ENCODE results near the gene ZNF577.

ZNF577 gene

DNA sequence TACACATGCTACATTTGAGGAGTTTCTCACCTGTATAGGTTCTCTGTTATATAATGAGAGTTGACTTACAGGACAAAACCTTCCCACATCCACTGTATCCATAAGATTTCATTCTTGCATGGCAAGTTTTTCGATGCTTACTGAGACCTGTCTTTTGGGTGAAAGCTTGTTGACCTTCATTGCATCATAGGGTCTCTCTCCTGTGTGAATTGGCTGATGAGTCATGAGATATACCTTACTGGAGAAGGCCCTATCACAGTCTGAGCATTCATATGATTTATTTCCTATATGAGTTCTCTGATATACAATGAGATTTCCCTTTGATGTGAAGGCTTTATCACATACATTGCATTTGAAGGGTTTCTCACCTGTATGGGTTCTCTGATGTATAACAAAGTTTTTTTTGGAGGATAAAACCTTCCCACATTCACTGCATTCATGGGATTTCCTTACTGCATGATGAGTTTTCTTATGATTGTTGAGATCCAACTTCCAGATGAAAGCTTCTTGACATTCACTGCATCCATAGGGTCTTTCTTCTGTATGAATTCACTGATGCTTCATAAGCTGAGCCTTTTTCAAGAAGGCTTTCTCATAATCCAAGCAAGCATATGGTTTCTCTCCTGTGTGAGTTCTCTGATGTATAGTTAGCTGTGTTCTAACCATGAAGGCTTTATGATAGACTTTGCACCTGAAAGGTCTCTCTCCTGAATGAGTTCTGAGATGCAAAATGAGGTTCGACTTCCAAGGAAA is 25.7 kb downstream of the ZNF577 start:
- Histone ChIP-seq H3K27ac (no peak overlapping the region), H3K9me3 (peaks cover 99% of the 10 kb centered on the region), H3K4me3 (peak overlapping the region; percentile 19; the same call in 1 of the 2 replicates), H3K36me3 (peaks cover 80% of the 10 kb centered on the region), H3K4me2 (no peak overlapping the region), H3K27me3 (no peaks in the 10 kb centered on the region), H4K20me1 (no peaks in the 10 kb centered on the region), H3K9ac (no peak overlapping the region), H3K4me1 (no peaks in the 10 kb centered on the region)
- no peak for TF ChIP-seq Cebpa-rat (IDR thresholded peaks at IDR 0.05)

GRCh38 chr19:51837145-51837544 is 50.6 kb downstream of the ZNF577 start:
- Histone ChIP-seq H4K20me1 (no peaks in the 10 kb centered on the region), H3K9me3 (peaks cover 55% of the 10 kb centered on the region), H3K4me3 (no peak overlapping the region), H3K27ac (no peak overlapping the region), H3K27me3 (no peaks in the 10 kb centered on the region), H3K4me1 (no peaks in the 10 kb centered on the region), H3K4me2 (no peak overlapping the region), H3K36me3 (peaks cover 43% of the 10 kb centered on the region), H3K9ac (no peak overlapping the region)
- no peak for TF ChIP-seq Cebpa-rat (IDR thresholded peaks at IDR 0.05)

- no peak overlapping the region for H3K9ac ChIP-seq
- no peaks in the 10 kb centered on the region for H4K20me1 ChIP-seq
- peaks cover 65% of the 10 kb centered on the region for H3K9me3 ChIP-seq
- peaks cover 3% of the 10 kb centered on the region for H3K4me1 ChIP-seq
- no peak for TF ChIP-seq Cebpa-rat (IDR thresholded peaks at IDR 0.05)
- H3K4me3 ChIP-seq = no peak overlapping the region
- H3K36me3 ChIP-seq = peaks cover 12% of the 10 kb centered on the region; the same call in 1 of the 2 replicates
- H3K4me2 ChIP-seq = no peak overlapping the region
- H3K27me3 ChIP-seq = no peaks in the 10 kb centered on the region
- H3K27ac ChIP-seq = no peak overlapping the region
These were observed 57.5 kb downstream of the ZNF577 start for GRCh38 chr19:51830274-51830673.

- Histone ChIP-seq H3K27me3 (no peaks in the 10 kb centered on the region), H3K4me2 (peak overlapping the region; percentile 56), H4K20me1 (no peaks in the 10 kb centered on the region), H3K4me3 (no peak overlapping the region), H3K9me3 (peaks cover 75% of the 10 kb centered on the region), H3K9ac (no peak overlapping the region), H3K36me3 (peaks cover 24% of the 10 kb centered on the region), H3K4me1 (peaks cover 27% of the 10 kb centered on the region), H3K27ac (peak overlapping the region; percentile 12)
- no peak for TF ChIP-seq Cebpa-rat (IDR thresholded peaks at IDR 0.05)
These were observed 63.3 kb downstream of the ZNF577 start for GRCh38 chr19:51824281-51825005.

DNA sequence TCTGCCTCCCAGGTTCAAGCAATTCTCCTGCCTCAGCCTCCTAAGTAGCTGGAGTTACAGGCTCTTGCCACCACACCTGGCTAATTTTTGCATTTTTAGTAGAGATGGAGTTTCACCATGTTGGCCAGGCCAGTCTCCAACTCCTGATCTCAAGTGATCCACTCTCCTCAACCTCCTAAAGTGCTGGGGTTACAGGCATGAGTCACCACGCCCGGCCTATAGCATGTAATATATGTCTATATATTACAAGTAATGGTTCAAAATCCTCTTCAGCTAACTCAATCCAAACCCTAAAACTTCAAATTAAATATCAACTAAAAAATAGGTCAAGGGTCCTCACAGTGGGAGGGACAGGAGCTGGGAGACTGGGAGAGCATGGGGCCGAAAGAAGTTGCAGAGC is 64.8 kb downstream of the ZNF577 start:
- peaks cover 17% of the 10 kb centered on the region for H3K36me3 ChIP-seq
- H3K9me3 ChIP-seq = peaks cover 60% of the 10 kb centered on the region
- no peaks in the 10 kb centered on the region for H4K20me1 ChIP-seq
- H3K4me3 ChIP-seq = no peak overlapping the region
- no peak overlapping the region for H3K4me2 ChIP-seq
- TF ChIP-seq Cebpa-rat (IDR thresholded peaks at IDR 0.05) = no peak
- peaks cover 27% of the 10 kb centered on the region for H3K4me1 ChIP-seq
- H3K27me3 ChIP-seq = no peaks in the 10 kb centered on the region
- no peak overlapping the region for H3K9ac ChIP-seq
- H3K27ac ChIP-seq = no peak overlapping the region

- Histone ChIP-seq H4K20me1 (no peaks in the 10 kb centered on the region), H3K4me3 (no peak overlapping the region), H3K36me3 (peaks cover 17% of the 10 kb centered on the region), H3K4me1 (peaks cover 27% of the 10 kb centered on the region), H3K4me2 (no peak overlapping the region), H3K9me3 (peaks cover 55% of the 10 kb centered on the region), H3K27ac (no peak overlapping the region), H3K9ac (no peak overlapping the region), H3K27me3 (no peaks in the 10 kb centered on the region)
- TF ChIP-seq Cebpa-rat (IDR thresholded peaks at IDR 0.05) = no peak
These were observed 65.4 kb downstream of the ZNF577 start for GRCh38 chr19:51822325-51822724.

DNA sequence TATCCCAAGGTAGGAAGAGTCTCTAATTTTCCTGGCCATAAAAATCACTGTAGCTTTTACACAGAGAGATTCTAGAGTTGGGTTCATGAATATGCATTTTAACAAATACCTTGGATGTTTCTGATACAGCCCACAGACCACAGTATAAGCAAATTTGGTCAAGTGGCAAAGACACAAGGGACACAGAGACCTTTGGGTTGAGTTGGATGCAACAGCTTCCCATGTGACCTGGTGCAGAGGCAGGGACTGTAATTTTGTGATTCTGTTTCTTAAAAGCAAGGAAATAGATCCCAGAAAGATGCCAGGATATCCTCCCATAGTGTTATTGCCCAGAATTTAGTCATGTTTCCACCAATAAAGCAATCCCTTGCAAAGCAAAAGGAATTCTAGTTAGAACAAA is 65.8 kb downstream of the ZNF577 start:
- peaks cover 53% of the 10 kb centered on the region for H3K9me3 ChIP-seq
- H3K27ac ChIP-seq = no peak overlapping the region
- no peak overlapping the region for H3K4me3 ChIP-seq
- no peaks in the 10 kb centered on the region for H3K27me3 ChIP-seq
- H3K4me2 ChIP-seq = no peak overlapping the region
- H3K9ac ChIP-seq = no peak overlapping the region
- no peaks in the 10 kb centered on the region for H4K20me1 ChIP-seq
- H3K36me3 ChIP-seq = peaks cover 17% of the 10 kb centered on the region
- H3K4me1 ChIP-seq = peaks cover 27% of the 10 kb centered on the region
- no peak for TF ChIP-seq Cebpa-rat (IDR thresholded peaks at IDR 0.05)

DNA sequence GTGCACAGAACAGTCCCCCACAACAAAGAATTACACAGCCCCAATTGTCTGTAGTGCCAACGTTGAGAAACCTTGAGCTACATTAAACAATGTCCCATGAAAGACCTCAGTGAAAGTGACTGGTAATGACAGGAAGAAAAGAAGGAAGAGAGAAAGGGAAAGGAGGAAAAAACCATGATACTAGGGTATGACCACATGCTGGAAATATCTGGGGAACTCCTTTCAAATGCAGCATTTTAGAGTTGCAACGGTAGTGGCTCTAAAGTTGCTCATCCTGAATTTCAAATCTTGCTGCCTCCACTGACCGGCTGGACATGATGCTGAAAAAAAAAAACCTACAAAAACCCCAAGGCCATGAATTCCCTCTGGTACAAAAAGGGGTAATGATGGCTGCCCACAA is 66.3 kb downstream of the ZNF577 start:
- Histone ChIP-seq H3K4me2 (no peak overlapping the region), H3K27me3 (no peaks in the 10 kb centered on the region), H3K9me3 (peaks cover 48% of the 10 kb centered on the region), H4K20me1 (no peaks in the 10 kb centered on the region), H3K36me3 (peaks cover 13% of the 10 kb centered on the region), H3K27ac (no peak overlapping the region), H3K9ac (no peak overlapping the region), H3K4me1 (peaks cover 27% of the 10 kb centered on the region), H3K4me3 (no peak overlapping the region)
- no peak for TF ChIP-seq Cebpa-rat (IDR thresholded peaks at IDR 0.05)

Data from BLaER1 (cell line).